Measurements from ENCODE around the gene CRHR2.

CRHR2 gene

GRCh38 chr7:30706316-30706715, 24.1 kb upstream of the CRHR2 start:
- no peak for DNase-seq

GRCh38 chr7:30705596-30705995, 23.3 kb upstream of the CRHR2 start:
- no peak for DNase-seq

DNA sequence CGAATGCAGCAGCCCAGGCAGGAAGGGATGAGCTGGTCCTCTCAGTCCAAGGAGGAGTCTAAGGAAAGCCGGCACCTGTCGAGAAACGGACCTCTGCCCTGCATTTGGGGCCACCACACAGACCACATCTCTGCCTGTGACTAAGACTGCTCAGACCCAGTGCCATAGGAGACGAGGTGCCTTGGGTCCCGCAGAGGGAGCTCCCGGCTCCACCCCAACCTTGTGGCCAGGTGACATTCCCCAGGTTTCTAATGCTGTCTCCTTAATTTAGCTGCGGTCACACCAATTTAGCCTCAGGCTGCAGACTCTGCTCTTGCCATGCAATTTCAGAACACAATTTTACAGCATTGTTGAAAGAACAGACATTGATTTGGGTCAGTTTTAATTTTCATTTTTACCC, 22.8 kb upstream of the CRHR2 start:
- DNase-seq: no peak

DNA sequence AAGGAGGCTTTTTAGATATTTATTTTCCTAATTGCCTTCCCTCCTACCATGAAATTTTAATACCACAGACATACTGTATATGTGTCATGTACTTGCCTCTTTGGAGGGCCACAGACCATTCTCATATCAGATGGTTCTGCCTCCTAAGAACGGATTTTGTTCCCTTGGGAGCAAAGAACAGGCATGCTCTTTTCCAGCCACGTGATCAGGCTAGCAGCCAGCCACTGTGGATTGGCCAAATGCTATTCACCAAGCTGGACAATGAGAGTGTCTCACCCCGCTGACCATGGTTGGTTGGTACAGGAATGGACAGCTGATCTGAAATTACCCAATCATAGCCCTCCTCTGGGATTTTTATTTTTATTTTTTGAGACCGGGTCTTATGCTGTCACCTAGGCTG, 21.5 kb upstream of the CRHR2 start:
- DNase-seq: no peak

GRCh38 chr7:30702200-30702599, 19.9 kb upstream of the CRHR2 start:
- DNase-seq: no peak

DNA sequence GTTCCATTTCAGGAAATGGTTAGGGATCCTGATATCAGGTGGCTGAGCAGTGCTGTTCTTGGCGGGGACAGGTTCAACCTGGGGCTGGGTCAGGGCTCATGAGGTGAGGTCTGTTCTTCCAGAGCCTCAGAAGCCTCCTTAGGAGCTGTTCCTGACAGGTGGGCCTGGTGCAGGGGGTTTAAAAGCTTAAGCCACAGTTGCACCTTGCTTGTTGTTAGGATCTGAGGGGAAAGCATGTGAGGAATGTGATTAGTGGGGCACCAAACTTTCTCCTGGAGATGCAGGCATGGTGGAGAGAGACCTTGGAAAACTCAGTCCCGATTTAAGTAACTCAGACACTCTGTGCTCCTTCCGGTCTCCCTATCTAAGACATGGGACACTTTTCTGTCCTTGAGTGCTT, 18.7 kb upstream of the CRHR2 start:
- no peak for DNase-seq

DNA sequence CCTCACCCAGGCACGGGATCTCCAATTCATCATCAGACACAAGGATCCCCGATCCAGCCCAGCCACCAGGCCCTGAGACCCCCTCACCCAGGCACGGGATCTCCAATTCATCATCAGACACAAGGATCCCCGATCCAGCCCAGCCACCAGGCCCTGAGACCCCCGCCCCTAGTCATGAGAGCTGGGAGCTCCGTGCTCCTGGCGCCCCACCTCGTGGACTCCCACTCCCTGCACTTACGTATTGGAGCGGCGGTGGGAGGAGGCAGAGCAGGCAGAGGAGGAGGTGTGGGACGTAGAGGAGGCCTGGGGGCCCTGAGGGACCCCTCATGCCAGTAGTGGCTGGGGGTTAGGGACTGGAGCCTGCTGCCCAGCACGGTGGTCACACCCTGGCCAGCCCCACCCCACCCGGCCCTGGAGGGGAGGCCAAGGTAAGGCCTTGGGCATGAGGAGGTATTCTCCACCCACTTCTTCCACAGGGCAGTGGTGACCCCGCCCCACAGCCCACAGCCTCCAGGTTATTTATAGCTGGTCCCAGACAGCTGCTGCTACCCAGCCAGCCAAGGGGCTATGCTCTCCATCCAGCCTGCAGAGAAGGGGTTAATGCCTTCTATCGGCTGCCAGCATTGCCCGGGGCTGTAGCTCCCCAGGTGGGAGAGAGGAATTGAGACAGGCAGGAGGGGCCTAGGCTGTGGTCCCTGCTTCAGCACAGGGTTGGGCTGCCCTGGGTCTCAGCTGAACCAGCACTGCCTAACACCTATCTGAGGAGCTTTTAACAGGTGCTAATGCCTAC, 17.6 kb upstream of the CRHR2 start:
- no peak for DNase-seq

DNA sequence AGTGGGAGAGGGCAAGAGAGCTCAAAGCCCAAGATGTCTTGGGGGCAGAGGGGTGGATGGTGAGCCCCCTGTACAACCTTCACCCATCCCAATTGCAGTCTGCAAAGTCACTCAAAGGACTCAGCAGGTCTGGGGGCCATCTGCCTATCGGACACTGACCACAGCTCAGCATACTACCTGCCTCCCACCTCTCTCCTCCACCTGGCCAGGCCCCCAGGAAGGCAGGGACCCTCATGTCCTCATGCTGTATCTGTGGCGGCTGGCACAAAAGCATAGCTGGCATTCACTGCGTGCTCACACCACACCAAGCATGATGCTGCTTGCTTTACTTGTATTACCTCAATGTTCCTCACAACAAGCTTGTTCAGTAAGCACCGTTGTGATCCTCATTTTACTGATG, 16.2 kb upstream of the CRHR2 start:
- DNase-seq: no peak

DNA sequence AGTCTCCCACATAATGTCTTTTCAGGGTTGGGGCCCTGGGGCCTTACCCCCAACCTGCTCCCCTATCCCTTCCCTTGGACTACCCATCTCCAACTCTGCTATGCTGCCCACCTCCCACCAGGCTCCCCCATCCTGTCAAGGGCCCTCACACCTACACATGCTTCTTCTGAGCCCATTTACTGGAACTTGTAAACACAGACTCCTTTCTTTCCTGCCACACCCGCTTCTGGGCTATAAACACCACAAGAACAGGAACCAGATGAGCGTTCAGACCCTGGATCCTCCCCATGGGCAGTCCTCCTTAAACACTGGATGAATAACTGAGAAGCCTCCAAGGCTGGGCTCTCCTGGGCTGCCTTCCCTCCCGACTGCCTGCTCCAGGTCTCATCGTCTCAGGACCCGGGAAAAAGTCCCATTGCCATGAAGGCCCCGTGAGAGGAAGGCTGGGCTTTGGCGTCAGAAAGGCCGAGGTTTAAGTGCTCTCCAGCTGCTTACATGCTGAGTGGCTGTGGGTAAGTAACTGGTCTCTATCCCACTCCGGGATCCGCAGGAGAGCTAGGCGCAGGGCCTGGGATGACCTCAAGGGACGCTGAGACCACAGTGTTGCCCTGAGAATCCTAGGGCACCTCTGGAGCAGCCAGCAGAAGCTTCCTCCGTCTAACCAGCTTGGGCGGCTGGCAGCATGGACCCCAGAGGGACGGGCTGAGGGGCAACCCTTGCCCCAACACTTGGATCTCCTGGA, 15.6 kb upstream of the CRHR2 start:
- no peak for DNase-seq

DNA sequence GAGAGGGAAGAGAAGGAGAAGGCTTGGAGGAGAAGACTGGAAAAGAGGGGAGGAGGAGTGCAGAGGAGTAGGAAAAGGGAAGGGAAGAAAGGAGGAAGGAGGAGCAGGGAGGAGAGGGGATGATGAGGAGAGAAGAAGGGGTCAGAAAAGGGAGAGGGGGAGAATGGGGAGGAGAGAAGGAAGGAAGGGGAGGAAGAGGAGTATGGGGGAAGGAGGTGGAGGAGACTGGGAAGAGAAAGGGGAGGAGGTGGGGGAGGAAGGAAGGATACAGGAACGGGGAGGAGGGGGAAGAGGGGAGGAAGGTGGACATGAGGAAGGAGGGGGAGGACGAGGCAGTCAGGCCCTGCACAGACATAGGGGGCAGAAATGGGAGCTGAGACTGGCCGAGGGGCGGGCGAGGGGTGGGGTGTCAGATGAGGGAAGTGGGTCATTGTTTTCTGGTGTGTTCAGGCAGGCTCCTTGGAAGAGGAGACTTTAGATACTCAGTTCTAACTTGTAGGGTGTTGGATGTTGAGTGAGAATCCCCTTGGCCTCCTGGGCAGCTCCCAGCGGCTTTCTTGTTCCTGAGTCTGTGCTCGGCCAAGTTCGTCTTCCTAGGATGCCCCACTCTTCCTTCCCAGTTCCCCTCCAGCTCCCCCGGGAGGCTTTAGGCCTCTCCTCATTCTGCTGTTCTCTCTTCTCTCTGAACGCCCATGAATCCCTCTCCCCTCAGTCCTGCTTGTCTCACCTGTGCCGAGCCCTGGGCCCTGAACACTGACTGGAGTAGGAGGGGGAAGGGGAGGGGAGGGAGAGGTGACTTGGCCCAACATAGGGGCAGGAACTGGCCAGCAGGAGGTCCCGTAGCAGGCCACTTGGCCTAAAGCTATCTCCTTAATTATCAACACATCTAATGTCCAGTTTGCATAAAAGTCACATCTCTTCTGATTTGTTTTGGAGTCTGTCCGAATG, 12.8 kb upstream of the CRHR2 start:
- no peak for DNase-seq

DNA sequence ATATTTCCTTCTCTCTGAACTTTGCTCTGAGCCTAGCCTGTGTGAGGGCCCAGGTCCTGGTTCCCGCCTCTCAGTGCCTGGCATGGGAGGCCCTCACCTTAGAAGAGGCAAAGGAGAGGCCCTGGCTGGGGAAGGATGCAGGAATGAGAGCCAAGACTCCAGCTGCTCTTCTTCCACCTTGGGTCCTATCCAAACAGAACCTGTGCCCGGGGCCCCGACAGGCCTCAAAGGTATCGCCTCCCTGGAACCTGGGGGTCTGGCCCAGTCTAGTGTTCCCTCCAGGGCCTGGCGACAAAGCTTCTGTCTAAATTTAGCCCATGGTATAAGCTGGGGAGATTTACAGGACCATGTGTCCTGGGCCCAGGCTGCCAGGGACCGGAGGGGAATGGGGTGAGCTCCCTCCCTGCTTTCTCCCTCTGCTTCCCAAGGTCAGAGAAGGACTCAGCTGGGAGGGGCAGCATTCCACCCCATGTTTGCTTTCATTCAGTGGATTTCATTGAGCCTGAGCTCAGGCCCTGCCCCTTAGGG, 12.0 kb upstream of the CRHR2 start:
- no peak for DNase-seq

GRCh38 chr7:30692882-30693281, 10.6 kb upstream of the CRHR2 start:
- DNase-seq: no peak

- DNase-seq: no peak
These were observed 10.2 kb upstream of the CRHR2 start for GRCh38 chr7:30692438-30692837.

GRCh38 chr7:30690011-30690410, 7.8 kb upstream of the CRHR2 start:
- no peak for DNase-seq

GRCh38 chr7:30688718-30689221, 6.5 kb upstream of the CRHR2 start:
- DNase-seq: no peak

DNA sequence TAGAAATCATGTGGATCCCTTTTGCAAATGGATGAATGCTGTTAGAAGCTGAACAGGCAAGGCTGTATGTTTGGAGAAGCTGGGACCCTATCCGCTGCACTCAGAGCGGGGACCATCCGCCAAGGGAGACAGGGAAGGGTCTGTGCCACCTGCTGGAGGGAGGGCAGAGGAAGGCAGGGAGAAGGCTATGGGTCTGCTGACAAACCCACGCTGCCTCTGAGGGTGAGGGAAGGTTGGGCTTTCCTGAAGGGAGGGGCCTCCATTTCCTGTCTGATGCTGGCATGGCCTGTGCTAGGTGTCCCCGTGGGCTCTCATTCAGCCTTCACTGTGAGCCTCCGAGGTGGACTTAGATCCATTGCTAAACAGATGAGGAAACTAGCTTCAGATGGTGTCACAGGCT, 5.3 kb upstream of the CRHR2 start:
- no peak for DNase-seq

DNA sequence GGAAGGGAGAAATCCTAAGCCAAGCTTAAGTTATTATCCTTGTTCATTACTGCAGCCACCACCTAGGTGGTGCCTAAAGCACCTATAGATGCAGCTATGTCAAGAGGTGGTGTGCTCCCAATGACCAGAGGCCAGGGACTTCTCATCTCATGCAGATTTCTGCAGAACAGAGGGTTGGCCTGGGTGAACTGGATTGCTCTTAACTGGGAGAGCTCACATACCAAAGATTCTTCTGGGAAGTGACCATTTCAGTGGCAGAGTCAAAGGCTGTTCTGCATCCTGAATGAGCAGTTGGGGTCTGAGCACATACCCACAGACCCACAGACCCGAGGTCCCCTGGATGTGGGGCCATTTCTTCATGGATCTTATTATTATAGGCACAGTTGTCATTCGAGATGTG, 2.1 kb upstream of the CRHR2 start:
- DNase-seq: no peak

DNA sequence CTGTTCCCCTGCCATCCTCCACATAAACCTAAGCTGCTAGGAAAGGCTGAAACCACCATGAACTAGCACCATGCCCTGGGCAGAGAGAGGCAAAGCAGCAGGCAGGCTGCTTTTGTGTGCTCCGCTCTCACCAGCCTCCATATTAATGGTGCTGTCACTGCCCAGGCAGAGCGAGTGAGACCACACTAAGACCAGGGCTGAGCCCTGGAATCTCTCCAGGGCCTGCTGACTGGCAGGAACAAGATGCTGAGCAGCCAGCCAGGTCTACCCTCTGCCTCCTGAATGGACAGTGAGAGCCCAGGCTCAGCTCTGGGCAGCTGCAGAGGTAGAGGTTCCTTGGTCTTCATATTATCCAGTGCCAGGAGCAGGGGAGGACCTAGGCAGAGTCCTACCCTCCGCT, 1.6 kb upstream of the CRHR2 start:
- DNase-seq: no peak

- no peak for DNase-seq
These were observed 1.1 kb upstream of the CRHR2 start for GRCh38 chr7:30683306-30683705.

- no peak for DNase-seq
These were observed 443 bp downstream of the CRHR2 start for GRCh38 chr7:30681815-30682211.

DNA sequence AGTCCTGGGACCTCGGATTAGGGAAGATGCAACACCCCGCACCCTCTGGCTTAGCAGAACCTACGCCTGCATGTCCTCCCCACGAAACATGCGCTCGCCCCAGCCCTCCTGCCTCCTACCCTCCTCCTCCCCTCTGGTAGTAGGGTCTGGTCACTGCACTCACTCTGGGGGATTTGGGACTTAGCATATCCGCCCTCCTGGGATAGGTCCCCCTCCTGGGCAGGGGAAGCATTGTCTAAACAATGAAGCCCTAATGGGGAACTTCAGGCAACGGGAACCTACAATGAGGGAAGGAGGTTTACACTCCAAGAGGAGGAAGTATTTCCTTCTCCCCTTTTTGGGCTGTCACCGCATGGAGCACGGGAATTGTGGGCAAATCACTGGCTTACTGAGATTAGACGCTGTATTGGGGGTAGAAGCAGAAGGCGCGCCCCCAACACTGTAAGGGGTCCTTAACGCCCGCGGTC, 892 bp downstream of the CRHR2 start:
- DNase-seq: no peak

DNA sequence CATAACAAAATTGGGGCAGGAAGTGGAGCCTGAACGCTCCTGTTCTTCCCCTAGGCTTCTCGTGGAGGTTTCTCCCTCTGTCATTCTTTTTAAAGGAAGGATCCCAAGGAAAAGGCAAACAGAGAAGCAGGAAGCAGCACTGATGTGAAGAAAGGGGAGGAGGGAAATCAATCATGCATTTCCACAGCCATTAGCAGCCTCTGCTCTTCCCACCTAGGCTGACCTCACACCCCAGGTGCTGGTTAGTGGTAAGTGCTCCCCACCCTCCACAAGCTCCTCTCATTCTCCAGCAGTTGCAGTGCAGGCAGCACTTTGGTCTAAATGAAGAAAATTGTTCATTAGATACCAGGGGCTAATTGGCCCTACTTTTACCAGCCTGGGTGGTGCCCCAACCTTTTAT, 2.6 kb downstream of the CRHR2 start:
- DNase-seq: no peak

- DNase-seq: no peak
These were observed 3.5 kb downstream of the CRHR2 start for GRCh38 chr7:30678805-30679204.

Data from activated CD4-positive, alpha-beta T cell treated with anti-CD3 and anti-CD28 coated beads, Interleukin-2, Interleukin-6, amounts not matched to agents 100 ng/mL and 50 ng/mL, durations not matched to agents 16 hours and 8 hours (primary cell).